C4-2B (cell line): ENCODE measurements around the gene SLC17A5.

Experiments
- H3K27ac ChIP-seq: fragments of 450-650 bp; 2 replicates; pipeline ENCODE4 v1.5.1; 2017
- ZFX ChIP-seq: fragments of 450-650 bp; IDR thresholded peaks from 2 replicates; pipeline ENCODE4 v1.6.1; 2017
- TF ChIP-seq, protein P1 (sequence below): fragments of 450-650 bp; conservative IDR thresholded peaks from 2 replicates; pipeline ENCODE4 v1.5.1; 2017; ENCODE audit warnings: mild to moderate bottlenecking

SLC17A5 gene

GRCh38 chr6:73610444-73611275, 43.1 kb downstream of the SLC17A5 start:
- TF ChIP-seq, protein P1, sequence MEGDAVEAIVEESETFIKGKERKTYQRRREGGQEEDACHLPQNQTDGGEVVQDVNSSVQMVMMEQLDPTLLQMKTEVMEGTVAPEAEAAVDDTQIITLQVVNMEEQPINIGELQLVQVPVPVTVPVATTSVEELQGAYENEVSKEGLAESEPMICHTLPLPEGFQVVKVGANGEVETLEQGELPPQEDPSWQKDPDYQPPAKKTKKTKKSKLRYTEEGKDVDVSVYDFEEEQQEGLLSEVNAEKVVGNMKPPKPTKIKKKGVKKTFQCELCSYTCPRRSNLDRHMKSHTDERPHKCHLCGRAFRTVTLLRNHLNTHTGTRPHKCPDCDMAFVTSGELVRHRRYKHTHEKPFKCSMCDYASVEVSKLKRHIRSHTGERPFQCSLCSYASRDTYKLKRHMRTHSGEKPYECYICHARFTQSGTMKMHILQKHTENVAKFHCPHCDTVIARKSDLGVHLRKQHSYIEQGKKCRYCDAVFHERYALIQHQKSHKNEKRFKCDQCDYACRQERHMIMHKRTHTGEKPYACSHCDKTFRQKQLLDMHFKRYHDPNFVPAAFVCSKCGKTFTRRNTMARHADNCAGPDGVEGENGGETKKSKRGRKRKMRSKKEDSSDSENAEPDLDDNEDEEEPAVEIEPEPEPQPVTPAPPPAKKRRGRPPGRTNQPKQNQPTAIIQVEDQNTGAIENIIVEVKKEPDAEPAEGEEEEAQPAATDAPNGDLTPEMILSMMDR: peak; percentile 77
- TF ChIP-seq ZFX: no peak
- H3K27ac ChIP-seq: no peak overlapping the region

- TF ChIP-seq, protein P1: no peak
- no peak for TF ChIP-seq ZFX
Observed at GRCh38 chr6:73608761-73609160, 45.0 kb downstream of the SLC17A5 start.

GRCh38 chr6:73606428-73606827, 47.4 kb downstream of the SLC17A5 start:
- no peak for TF ChIP-seq ZFX
- TF ChIP-seq, protein P1: no peak
- no peak overlapping the region for H3K27ac ChIP-seq

More at GRCh38 chr6:73608761-73609160, 45.0 kb downstream of the SLC17A5 start:
- no peak overlapping the region for H3K27ac ChIP-seq

- TF ChIP-seq, protein P1: no peak
- no peak for TF ChIP-seq ZFX
- H3K27ac ChIP-seq: no peak overlapping the region
Observed at GRCh38 chr6:73604461-73604860, 49.3 kb downstream of the SLC17A5 start.

DNA sequence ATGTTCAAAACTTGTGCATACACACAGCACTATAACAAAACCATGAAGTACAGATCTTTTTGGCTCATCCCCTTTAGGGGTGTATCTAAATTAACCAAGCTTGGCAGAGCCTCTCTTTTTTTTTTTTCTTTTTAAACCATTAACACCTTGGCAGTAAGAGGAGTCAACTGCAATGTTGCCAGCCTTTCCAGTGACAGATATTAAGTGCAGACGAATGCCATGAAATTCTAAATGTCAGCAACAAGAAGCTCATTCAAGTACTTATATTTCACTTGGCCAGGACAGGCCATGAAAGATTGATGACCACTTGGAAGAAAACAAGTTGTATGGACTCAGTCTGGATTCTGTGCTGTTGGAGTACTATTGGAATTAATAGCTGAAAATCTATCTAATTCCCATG, 49.8 kb downstream of the SLC17A5 start:
- no peak overlapping the region for H3K27ac ChIP-seq
- TF ChIP-seq, protein P1: no peak
- no peak for TF ChIP-seq ZFX

- TF ChIP-seq ZFX: no peak
- TF ChIP-seq, protein P1: no peak
- H3K27ac ChIP-seq: peak overlapping the region; percentile 72
Observed at GRCh38 chr6:73586416-73586974, 67.3 kb downstream of the SLC17A5 start.
